ENCODE data around the gene SLC22A8. TPM values are rescaled to one million over a fixed set of nuclear protein-coding genes. Genes with fewer than 3 reads are reported as not detected.
A peak's percentile ranks its signal among the peaks of the same experiment; 100 is the strongest.

The SLC22A8 gene
- total RNA-seq, 1 donor from 2014 or later, result not detected

GRCh38 chr11:62980133-62980760 is 35.4 kb downstream of the SLC22A8 start:
- DNase-seq (ENCODE audit: low spot score), result no peak
- Mint-ChIP-seq H3K4me1 (ENCODE audit: low read depth) (no peaks in the 10 kb centered on the region), H3K27ac (ENCODE audit: unreplicated experiment) (no peak overlapping the region), H3K9me3 (ENCODE audit: low read depth) (no peaks in the 10 kb centered on the region), H3K36me3 (ENCODE audit: low read depth) (no peaks in the 10 kb centered on the region), H3K27me3 (ENCODE audit: low read depth) (peaks cover 32% of the 10 kb centered on the region), H3K4me3 (ENCODE audit: unreplicated experiment) (no peak overlapping the region)
- no peak for TF ChIP-seq CTCF (IDR thresholded peaks at IDR 0.05)

- Mint-ChIP-seq H3K27ac (ENCODE audit: unreplicated experiment) (no peak overlapping the region), H3K4me3 (ENCODE audit: unreplicated experiment) (no peak overlapping the region), H3K36me3 (ENCODE audit: low read depth) (no peaks in the 10 kb centered on the region), H3K4me1 (ENCODE audit: low read depth) (no peaks in the 10 kb centered on the region), H3K27me3 (ENCODE audit: low read depth) (peaks cover 21% of the 10 kb centered on the region), H3K9me3 (ENCODE audit: low read depth) (no peaks in the 10 kb centered on the region)
- no peak for TF ChIP-seq CTCF (IDR thresholded peaks at IDR 0.05)
- DNase-seq (ENCODE audit: low spot score), result no peak
These were observed 39.5 kb downstream of the SLC22A8 start for GRCh38 chr11:62976109-62976508.

- Mint-ChIP-seq H3K9me3 (ENCODE audit: low read depth) (no peaks in the 10 kb centered on the region), H3K27ac (ENCODE audit: unreplicated experiment) (no peak overlapping the region)
- no peak for DNase-seq (ENCODE audit: low spot score)
These were observed 40.7 kb downstream of the SLC22A8 start for GRCh38 chr11:62974848-62975522.

GRCh38 chr11:62965574-62965973 is 50.1 kb downstream of the SLC22A8 start:
- Mint-ChIP-seq H3K4me1 (ENCODE audit: low read depth) (no peaks in the 10 kb centered on the region), H3K4me3 (ENCODE audit: unreplicated experiment) (no peak overlapping the region), H3K27me3 (ENCODE audit: low read depth) (peaks cover 30% of the 10 kb centered on the region), H3K9me3 (ENCODE audit: low read depth) (no peaks in the 10 kb centered on the region), H3K36me3 (ENCODE audit: low read depth) (peaks cover 1% of the 10 kb centered on the region), H3K27ac (ENCODE audit: unreplicated experiment) (no peak overlapping the region)
- no peak for DNase-seq (ENCODE audit: low spot score)
- TF ChIP-seq CTCF (IDR thresholded peaks at IDR 0.05), result no peak

More at GRCh38 chr11:62974848-62975522, 40.7 kb downstream of the SLC22A8 start:
- peak; percentile 66 for TF ChIP-seq CTCF (IDR thresholded peaks at IDR 0.05)
- Mint-ChIP-seq H3K27me3 (ENCODE audit: low read depth) (peaks cover 19% of the 10 kb centered on the region), H3K36me3 (ENCODE audit: low read depth) (no peaks in the 10 kb centered on the region), H3K4me1 (ENCODE audit: low read depth) (no peaks in the 10 kb centered on the region), H3K4me3 (ENCODE audit: unreplicated experiment) (no peak overlapping the region)

GRCh38 chr11:62962391-62962790 is 53.2 kb downstream of the SLC22A8 start:
- H3K36me3 Mint-ChIP-seq (ENCODE audit: low read depth), result no peaks in the 10 kb centered on the region

More at GRCh38 chr11:62962391-62962790, 53.2 kb downstream of the SLC22A8 start:
- Mint-ChIP-seq H3K4me3 (ENCODE audit: unreplicated experiment) (no peak overlapping the region), H3K4me1 (ENCODE audit: low read depth) (peaks cover 13% of the 10 kb centered on the region), H3K27ac (ENCODE audit: unreplicated experiment) (no peak overlapping the region), H3K9me3 (ENCODE audit: low read depth) (no peaks in the 10 kb centered on the region), H3K27me3 (ENCODE audit: low read depth) (peaks cover 13% of the 10 kb centered on the region)
- DNase-seq (ENCODE audit: low spot score), result no peak
- TF ChIP-seq CTCF (IDR thresholded peaks at IDR 0.05), result no peak

Data from chondrocyte (in vitro differentiated cells).